NB4 (cell line): Measurements from ENCODE around the gene ADH1C.

Source experiments
- DNase-seq: peaks from one replicate; pipeline ENCODE4 v3.0.0; 2010; ENCODE audit warnings: low read depth
- H3K4me3 ChIP-seq: one replicate; pipeline ENCODE4 v1.5.1; 2011; ENCODE audit warnings: mild to moderate bottlenecking, low read depth, low read length, moderate library complexity
- MYC ChIP-seq: IDR thresholded peaks from 2 replicates; pipeline ENCODE4 v1.6.1; 2011; ENCODE audit warnings: low read depth, low read length
- POLR2A ChIP-seq: IDR thresholded peaks from 2 replicates; pipeline ENCODE4 v1.6.1; 2011; ENCODE audit warnings: mild to moderate bottlenecking; ENCODE audit not compliant: insufficient read length; ENCODE audit errors: extremely low read depth
- TF ChIP-seq, protein P1 (sequence below): IDR thresholded peaks from one replicate; pipeline ENCODE4 v1.5.1; 2012; ENCODE audit warnings: low read depth, low read length
- TF ChIP-seq, protein P2 (sequence below): IDR thresholded peaks from 2 replicates; pipeline ENCODE4 v1.6.1; 2011; ENCODE audit warnings: low read depth, low read length

ADH1C gene

DNA sequence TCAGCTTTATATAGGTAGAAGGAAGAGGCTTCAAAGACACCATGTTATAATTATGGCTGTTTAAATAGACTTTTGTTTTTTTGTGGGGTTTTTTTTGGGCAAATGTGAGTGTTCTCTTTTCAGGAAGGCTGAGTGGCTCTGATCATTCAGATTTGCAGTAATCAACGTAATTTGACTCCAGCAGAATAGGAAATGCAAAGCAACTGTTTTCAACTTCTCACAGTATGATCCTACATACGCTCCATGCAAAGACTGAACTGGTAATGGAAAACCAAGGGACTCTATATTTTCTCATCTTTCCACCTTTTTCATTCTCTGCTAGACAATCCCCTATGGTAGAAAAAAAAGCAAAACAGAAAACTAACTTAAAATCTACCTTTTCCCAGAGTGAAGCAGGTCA lies 42.2 kb downstream of the ADH1C start:
- DNase-seq = no peak
- H3K4me3 ChIP-seq = no peak overlapping the region
- TF ChIP-seq, protein P1, sequence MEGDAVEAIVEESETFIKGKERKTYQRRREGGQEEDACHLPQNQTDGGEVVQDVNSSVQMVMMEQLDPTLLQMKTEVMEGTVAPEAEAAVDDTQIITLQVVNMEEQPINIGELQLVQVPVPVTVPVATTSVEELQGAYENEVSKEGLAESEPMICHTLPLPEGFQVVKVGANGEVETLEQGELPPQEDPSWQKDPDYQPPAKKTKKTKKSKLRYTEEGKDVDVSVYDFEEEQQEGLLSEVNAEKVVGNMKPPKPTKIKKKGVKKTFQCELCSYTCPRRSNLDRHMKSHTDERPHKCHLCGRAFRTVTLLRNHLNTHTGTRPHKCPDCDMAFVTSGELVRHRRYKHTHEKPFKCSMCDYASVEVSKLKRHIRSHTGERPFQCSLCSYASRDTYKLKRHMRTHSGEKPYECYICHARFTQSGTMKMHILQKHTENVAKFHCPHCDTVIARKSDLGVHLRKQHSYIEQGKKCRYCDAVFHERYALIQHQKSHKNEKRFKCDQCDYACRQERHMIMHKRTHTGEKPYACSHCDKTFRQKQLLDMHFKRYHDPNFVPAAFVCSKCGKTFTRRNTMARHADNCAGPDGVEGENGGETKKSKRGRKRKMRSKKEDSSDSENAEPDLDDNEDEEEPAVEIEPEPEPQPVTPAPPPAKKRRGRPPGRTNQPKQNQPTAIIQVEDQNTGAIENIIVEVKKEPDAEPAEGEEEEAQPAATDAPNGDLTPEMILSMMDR = no peak
- TF ChIP-seq MYC (no peak), POLR2A (no peak)
- TF ChIP-seq, protein P2, sequence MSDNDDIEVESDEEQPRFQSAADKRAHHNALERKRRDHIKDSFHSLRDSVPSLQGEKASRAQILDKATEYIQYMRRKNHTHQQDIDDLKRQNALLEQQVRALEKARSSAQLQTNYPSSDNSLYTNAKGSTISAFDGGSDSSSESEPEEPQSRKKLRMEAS = no peak

DNA sequence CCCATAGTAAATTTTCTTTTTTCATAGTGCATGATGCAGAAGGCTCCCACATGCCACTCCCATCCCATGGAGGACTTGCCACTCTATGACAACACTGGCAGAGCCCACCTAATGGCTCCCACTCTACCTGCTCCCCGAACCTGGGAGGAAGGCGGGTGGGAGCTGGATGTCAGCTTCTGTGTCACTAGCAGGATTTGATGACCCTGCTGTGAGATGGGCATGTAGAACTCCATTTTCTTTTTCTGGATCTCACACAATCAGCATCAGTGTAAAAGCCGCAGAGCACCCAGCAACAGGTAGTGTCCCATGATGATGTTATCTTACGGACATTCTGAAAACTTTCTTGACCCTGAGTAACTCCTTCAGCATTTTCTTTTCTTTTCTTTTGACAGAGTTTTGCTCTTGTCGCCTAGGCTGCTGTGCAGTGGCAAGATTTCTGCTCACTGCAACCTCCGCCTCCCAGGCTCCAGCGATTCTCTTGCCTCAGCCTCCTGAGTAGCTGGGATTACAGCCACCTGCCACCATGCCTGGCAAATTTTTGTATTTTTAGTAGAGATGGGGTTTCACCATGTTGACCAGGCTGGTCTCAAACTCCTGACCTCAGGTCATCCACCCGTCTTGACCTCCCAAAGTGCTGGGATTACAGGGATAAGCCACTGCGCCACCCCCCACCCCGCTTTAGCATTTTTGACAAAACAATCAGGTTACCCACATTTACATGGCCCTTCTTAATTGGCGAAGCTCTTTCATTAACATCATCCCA lies 46.7 kb downstream of the ADH1C start:
- H3K4me3 ChIP-seq = no peak overlapping the region
- TF ChIP-seq, protein P1 = no peak
- TF ChIP-seq, protein P2 = no peak
- TF ChIP-seq POLR2A = no peak
- TF ChIP-seq MYC = no peak
- no peak for DNase-seq

DNA sequence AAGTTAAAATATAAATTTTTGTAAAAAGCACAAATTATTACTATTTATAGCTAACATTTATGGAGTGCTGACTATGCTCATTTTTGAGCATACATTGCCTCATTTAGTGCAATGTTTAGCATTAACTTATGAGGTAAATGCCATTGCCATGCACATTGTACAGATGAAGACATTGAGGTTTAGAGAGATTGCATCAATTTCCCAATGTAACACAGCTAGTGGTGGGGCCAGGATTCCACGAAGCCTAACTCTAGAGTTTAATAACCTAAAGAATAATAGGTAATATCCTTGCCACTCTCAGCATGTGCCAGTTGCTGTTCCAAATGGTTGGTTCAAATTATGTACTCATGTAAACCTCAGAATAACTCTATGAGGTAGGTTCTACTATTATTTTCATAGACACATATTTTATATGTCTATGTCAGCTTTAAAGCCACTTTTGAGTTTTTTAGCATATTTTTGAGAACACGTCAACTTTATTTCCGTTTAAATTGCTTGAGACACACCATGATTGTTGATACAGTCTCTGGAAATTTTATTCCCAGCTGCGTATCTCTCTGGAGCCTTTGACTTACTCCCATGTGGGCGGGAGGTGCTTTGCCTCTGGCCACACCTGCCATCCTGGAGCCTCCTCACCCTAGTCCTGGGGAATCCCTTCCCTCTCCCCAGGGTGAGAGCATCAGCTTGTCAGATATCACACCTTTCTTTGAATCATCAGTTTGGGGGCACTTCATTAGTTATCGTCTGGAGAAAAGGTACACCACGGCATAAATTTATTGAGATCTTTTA lies 51.0 kb downstream of the ADH1C start:
- DNase-seq = no peak
- H3K4me3 ChIP-seq = no peak overlapping the region
- TF ChIP-seq, protein P2 = no peak
- TF ChIP-seq MYC = no peak

DNA sequence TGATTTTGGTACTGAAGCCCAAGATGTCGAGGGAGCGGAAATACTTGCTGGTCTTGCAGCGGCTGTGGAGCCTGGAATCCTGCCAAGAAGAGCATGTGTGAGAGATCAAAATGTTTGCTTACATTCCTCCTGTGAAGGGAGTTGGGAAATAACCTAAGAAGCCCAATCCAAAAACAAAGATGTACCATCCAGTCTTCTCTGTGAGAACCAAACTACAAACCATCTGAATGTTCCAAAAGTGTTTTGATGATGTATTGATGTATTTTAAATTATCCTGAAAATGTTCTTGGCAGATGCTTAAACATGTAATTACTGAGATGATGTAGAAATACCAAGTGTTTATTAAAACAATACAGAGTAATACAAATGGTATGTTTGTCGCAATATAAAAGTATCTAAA lies 51.6 kb downstream of the ADH1C start:
- H3K4me3 ChIP-seq = no peak overlapping the region
- no peak for DNase-seq
- no peak for TF ChIP-seq POLR2A
- TF ChIP-seq MYC = no peak
- TF ChIP-seq, protein P1 = no peak
- TF ChIP-seq, protein P2 = no peak

DNA sequence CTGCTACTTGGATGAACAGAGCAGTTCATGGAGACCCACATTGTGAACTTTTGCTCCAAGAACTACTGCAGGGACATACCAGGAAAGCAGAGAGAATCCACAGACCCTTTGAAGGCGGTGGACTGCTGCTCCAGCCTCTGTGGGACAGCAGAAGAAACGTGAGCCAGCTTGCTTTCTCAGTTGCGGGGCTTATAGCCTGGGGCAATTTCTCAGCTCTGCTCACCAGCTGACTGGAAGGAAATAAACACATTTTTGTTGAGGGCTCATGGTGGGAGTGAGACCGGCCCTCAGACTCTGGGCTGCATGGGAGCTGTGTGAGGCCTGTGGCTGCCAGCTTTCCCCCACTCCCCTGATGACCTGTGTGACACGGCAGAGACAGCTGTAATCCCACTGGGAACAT lies 59.2 kb downstream of the ADH1C start:
- no peak for DNase-seq
- TF ChIP-seq POLR2A (no peak), MYC (no peak)
- TF ChIP-seq, protein P2 = no peak
- TF ChIP-seq, protein P1 = no peak
- H3K4me3 ChIP-seq = no peak overlapping the region

DNA sequence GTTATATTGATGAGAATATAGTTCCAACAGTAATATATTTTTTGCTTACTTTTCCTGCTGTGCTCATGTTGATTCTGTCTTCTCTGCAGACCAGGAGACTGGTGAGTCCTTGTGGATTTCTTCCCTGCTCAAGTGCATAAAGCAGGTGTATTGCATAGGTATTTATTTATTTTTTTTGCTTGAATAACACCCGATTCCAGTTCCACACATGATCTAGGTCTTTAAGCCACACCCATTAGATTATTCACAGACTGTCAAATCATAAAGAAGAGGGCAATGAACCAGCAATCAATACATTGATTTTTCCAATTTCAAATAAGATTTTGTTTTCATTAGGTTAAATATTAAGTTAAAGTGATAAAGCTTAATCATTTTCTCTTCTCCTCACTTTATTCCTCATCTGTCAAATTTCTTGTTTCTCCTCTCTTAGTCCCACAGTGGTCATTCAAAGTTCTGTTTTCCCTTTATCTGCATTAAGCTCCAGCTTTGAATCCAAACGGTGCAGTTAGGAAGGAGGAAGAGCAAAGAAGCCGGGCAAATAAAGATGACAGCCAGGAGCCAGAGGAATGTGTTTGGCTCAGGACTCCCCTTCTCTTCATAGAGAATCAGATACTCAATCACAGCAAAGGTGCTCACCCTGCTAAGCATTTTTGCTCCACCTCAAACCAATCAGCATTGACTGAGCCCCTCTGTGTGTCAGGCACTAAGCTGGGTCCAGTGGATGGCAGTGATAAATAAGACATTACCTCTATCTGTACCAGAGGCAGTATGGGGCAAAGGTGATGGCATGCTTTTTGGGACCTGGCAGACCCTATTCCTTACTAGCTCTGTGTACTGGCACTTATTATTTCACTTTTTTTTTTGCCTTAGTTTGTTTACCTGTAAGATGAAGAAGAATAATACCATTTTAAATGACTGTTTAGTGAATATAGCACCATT lies 61.4 kb downstream of the ADH1C start, which contains the start of gene ADH1A:
TSS of gene ADH1A (minus strand) at position 138 of the 939 bp plus-strand sequence. CDS start at position 67, 71 bp downstream.
- no peak within 1 kb of the TSS for H3K4me3 ChIP-seq
- DNase-seq = no peak
- TF ChIP-seq, protein P2 = no peak
- TF ChIP-seq, protein P1 = no peak
- TF ChIP-seq POLR2A (no peak), MYC (no peak)
